ENCODE data around the gene SCARF1. TPM values are rescaled to one million over a fixed set of nuclear protein-coding genes. Genes with fewer than 3 reads are reported as not detected.

The SCARF1 gene
- total and polyA plus RNA-seq, 7 experiments from 2014 or later: 0.06 to 9.0 (median 1.8) TPM; not detected in 1

- H3K27me3 ChIP-seq (ENCODE audit: control insufficient read depth in 2 of 2, insufficient read depth in 2 of 2, low read length in 2 of 2): no peaks in the 10 kb centered on the region
- ChIA-PET POLR2A (interaction anchor here (0.6 to 2.5 kb wide), 2 partner anchors 15 to 16 kb away, joined by 3 to 13 read pairs; no protein-coding TSS in a partner anchor), CTCF (interaction anchor here (1.0 to 1.6 kb wide), 2 partner anchors 16 to 22 kb away, joined by 3 to 5 read pairs; no protein-coding TSS in a partner anchor)
- peaks cover 0 to 2% (median 0%) of the 10 kb centered on the region in 5 donors for H3K27me3 Mint-ChIP-seq
- peak overlapping the region in 1 of 9 donors; percentile 39 for H3K27ac Mint-ChIP-seq
- H3K27ac ChIP-seq (ENCODE audit: low read depth, low read length): no peak overlapping the region
- ATAC-seq (no peak), DNase-seq (no peak)
- intact Hi-C loops (cut with micrococcal nuclease): loop anchor here (5.0 to 10.0 kb wide), 3 partner anchors 162 to 658 kb away; partner anchors contain the start of genes RTN4RL1 (in 1 of the 2), SMG6 (in 1 of the 2) and SRR (in 1 of the 2)
- no peak overlapping the region for H3K4me3 ChIP-seq (ENCODE audit: low read length)
- H3K9me3 ChIP-seq (ENCODE audit: control insufficient read depth in 2 of 3, low read length in 3 of 3): no peaks in the 10 kb centered on the region
- peaks cover 0 to 15% (median 7%) of the 10 kb centered on the region in 3 experiments for H3K36me3 ChIP-seq (ENCODE audit: control insufficient read depth in 2 of 3, insufficient read depth in 3 of 3, low read length in 3 of 3)
- H3K4me1 Mint-ChIP-seq: peaks cover 0 to 35% (median 13%) of the 10 kb centered on the region in 7 donors
- H3K36me3 Mint-ChIP-seq: no peaks in the 10 kb centered on the region
- H3K9me3 Mint-ChIP-seq: no peaks in the 10 kb centered on the region
- peaks cover 20 to 27% of the 10 kb centered on the region in 2 donors for H3K4me1 ChIP-seq (ENCODE audit: control insufficient read depth in 2 of 2, insufficient read depth in 2 of 2, low read length in 2 of 2)
- peak overlapping the region in 4 of 10 donors; percentile 32 to 75 (median 52) for H3K4me3 Mint-ChIP-seq
Measured at GRCh38 chr17:1646199-1646875, 805 bp upstream of the SCARF1 start.

GRCh38 chr17:1644493-1645206, 882 bp downstream of the SCARF1 start:
- peak overlapping the region in 5 of 9 donors; percentile 74 to 92 (median 89) for H3K27ac Mint-ChIP-seq
- intact Hi-C loops (cut with micrococcal nuclease): loop anchor here (5.0 to 10.0 kb wide), 3 partner anchors 160 to 660 kb away; partner anchors contain the start of genes RTN4RL1 (in 1 of the 2), SMG6 (in 1 of the 2) and SRR (in 1 of the 2)
- peaks cover 14 to 27% of the 10 kb centered on the region in 2 donors for H3K4me1 ChIP-seq (ENCODE audit: control insufficient read depth in 2 of 2, insufficient read depth in 2 of 2, low read length in 2 of 2)
- peaks cover 0 to 27% (median 13%) of the 10 kb centered on the region in 7 donors for H3K4me1 Mint-ChIP-seq
- peak overlapping the region; percentile 75 to 90 (median 84) for H3K4me3 Mint-ChIP-seq
- peak in 2 of 9 donors; percentile 12 to 58 for DNase-seq
- no peaks in the 10 kb centered on the region for H3K9me3 Mint-ChIP-seq
- H3K27ac ChIP-seq (ENCODE audit: low read depth, low read length): no peak overlapping the region
- CTCF ChIA-PET: no interaction called here
- no peaks in the 10 kb centered on the region for H3K36me3 ChIP-seq (ENCODE audit: control insufficient read depth in 2 of 3, insufficient read depth in 3 of 3, low read length in 3 of 3)
- POLR2A ChIA-PET: interaction anchor here (0.6 to 2.5 kb wide), 3 partner anchors 15 to 24 kb away, joined by 3 to 13 read pairs (median 5); no protein-coding TSS in a partner anchor
- ATAC-seq: no peak
- H3K27me3 ChIP-seq (ENCODE audit: control insufficient read depth in 2 of 2, insufficient read depth in 2 of 2, low read length in 2 of 2): no peaks in the 10 kb centered on the region
- peaks cover 0 to 2% (median 0%) of the 10 kb centered on the region in 5 donors for H3K27me3 Mint-ChIP-seq
- H3K4me3 ChIP-seq (ENCODE audit: low read length): no peak overlapping the region
- no peaks in the 10 kb centered on the region for H3K9me3 ChIP-seq (ENCODE audit: control insufficient read depth in 2 of 3, low read length in 3 of 3)
- H3K36me3 Mint-ChIP-seq: no peaks in the 10 kb centered on the region

GRCh38 chr17:1643999-1644492, 1.5 kb downstream of the SCARF1 start:
- POLR2A ChIA-PET: interaction anchor here (1.2 kb wide), 1 partner anchor 15 kb away, joined by 5 read pairs; no protein-coding TSS in a partner anchor
- H3K27ac ChIP-seq (ENCODE audit: low read depth, low read length): no peak overlapping the region
- CTCF ChIA-PET: no interaction called here
- H3K9me3 ChIP-seq (ENCODE audit: control insufficient read depth in 2 of 3, low read length in 3 of 3): no peaks in the 10 kb centered on the region
- H3K4me3 Mint-ChIP-seq: peak overlapping the region; percentile 75 to 90 (median 84)
- H3K4me1 Mint-ChIP-seq: peaks cover 0 to 27% (median 13%) of the 10 kb centered on the region in 7 donors
- intact Hi-C loops (cut with micrococcal nuclease): loop anchor here (1.0 to 10.0 kb wide), 3 partner anchors 16 to 661 kb away; partner anchors contain the start of genes SLC43A2 (in 1 of the 2), SMG6 (in 1 of the 2) and SRR (in 1 of the 2)
- DNase-seq (peak in 1 of 9 donors; percentile 8), ATAC-seq (no peak)
- H3K36me3 Mint-ChIP-seq: no peaks in the 10 kb centered on the region
- no peaks in the 10 kb centered on the region for H3K27me3 ChIP-seq (ENCODE audit: control insufficient read depth in 2 of 2, insufficient read depth in 2 of 2, low read length in 2 of 2)
- no peaks in the 10 kb centered on the region for H3K9me3 Mint-ChIP-seq
- no peaks in the 10 kb centered on the region for H3K36me3 ChIP-seq (ENCODE audit: control insufficient read depth in 2 of 3, insufficient read depth in 3 of 3, low read length in 3 of 3)
- H3K4me1 ChIP-seq (ENCODE audit: control insufficient read depth in 2 of 2, insufficient read depth in 2 of 2, low read length in 2 of 2): peaks cover 14 to 27% of the 10 kb centered on the region in 2 donors
- peaks cover 0 to 2% (median 0%) of the 10 kb centered on the region in 5 donors for H3K27me3 Mint-ChIP-seq
- peak overlapping the region in 7 of 9 donors; percentile 33 to 92 (median 80) for H3K27ac Mint-ChIP-seq
- H3K4me3 ChIP-seq (ENCODE audit: low read length): peak overlapping the region; percentile 60

- peaks cover 14 to 27% of the 10 kb centered on the region in 2 donors for H3K4me1 ChIP-seq (ENCODE audit: control insufficient read depth in 2 of 2, insufficient read depth in 2 of 2, low read length in 2 of 2)
- peak overlapping the region in 5 of 10 donors; percentile 75 to 89 (median 81) for H3K4me3 Mint-ChIP-seq
- intact Hi-C loops (cut with micrococcal nuclease): loop anchor here (1.0 to 10.0 kb wide), 3 partner anchors 15 to 661 kb away; partner anchors contain the start of genes SLC43A2 (in 1 of the 2), SMG6 (in 1 of the 2) and SRR (in 1 of the 2)
- H3K27me3 Mint-ChIP-seq: peaks cover 0 to 2% (median 0%) of the 10 kb centered on the region in 5 donors
- H3K9me3 ChIP-seq (ENCODE audit: control insufficient read depth in 2 of 3, low read length in 3 of 3): no peaks in the 10 kb centered on the region
- peak overlapping the region; percentile 60 for H3K4me3 ChIP-seq (ENCODE audit: low read length)
- no peaks in the 10 kb centered on the region for H3K27me3 ChIP-seq (ENCODE audit: control insufficient read depth in 2 of 2, insufficient read depth in 2 of 2, low read length in 2 of 2)
- peaks cover 0 to 27% (median 13%) of the 10 kb centered on the region in 7 donors for H3K4me1 Mint-ChIP-seq
- CTCF ChIA-PET: no interaction called here
- ATAC-seq (peak; percentile 82), DNase-seq (peak; percentile 57 to 86 (median 77))
- H3K9me3 Mint-ChIP-seq: no peaks in the 10 kb centered on the region
- no peak overlapping the region for H3K27ac ChIP-seq (ENCODE audit: low read depth, low read length)
- H3K36me3 ChIP-seq (ENCODE audit: control insufficient read depth in 2 of 3, insufficient read depth in 3 of 3, low read length in 3 of 3): no peaks in the 10 kb centered on the region
- no peaks in the 10 kb centered on the region for H3K36me3 Mint-ChIP-seq
- POLR2A ChIA-PET: interaction anchor here (1.2 kb wide), 1 partner anchor 14 kb away, joined by 5 read pairs; no protein-coding TSS in a partner anchor
- peak overlapping the region in 1 of 9 donors; percentile 80 for H3K27ac Mint-ChIP-seq
Measured at GRCh38 chr17:1643293-1643998, 2.1 kb downstream of the SCARF1 start.

- Mint-ChIP-seq H3K4me3 (no peak overlapping the region), H3K27ac (peak overlapping the region in 4 of 9 donors; percentile 25 to 69 (median 42)), H3K9me3 (no peaks in the 10 kb centered on the region), H3K36me3 (no peaks in the 10 kb centered on the region), H3K27me3 (peaks cover 0 to 2% (median 0%) of the 10 kb centered on the region in 5 donors), H3K4me1 (peaks cover 0 to 18% (median 9%) of the 10 kb centered on the region in 7 donors)
- no peaks in the 10 kb centered on the region for H3K27me3 ChIP-seq (ENCODE audit: control insufficient read depth in 2 of 2, insufficient read depth in 2 of 2, low read length in 2 of 2)
- ATAC-seq (no peak), DNase-seq (no peak)
- intact Hi-C loops (cut with micrococcal nuclease): loop anchor here (10.0 kb wide), 2 partner anchors 156 to 664 kb away; partner anchors contain the start of genes SMG6 (in 1 of the 2) and SRR (in 1 of the 2)
- ChIA-PET CTCF (no interaction called here), POLR2A (interaction anchor here (0.6 kb wide), 1 partner anchor 187 kb away, joined by 3 read pairs; no protein-coding TSS in a partner anchor)
- H3K4me1 ChIP-seq (ENCODE audit: control insufficient read depth in 2 of 2, insufficient read depth in 2 of 2, low read length in 2 of 2): peaks cover 8 to 21% of the 10 kb centered on the region in 2 donors
- H3K27ac ChIP-seq (ENCODE audit: low read depth, low read length): no peak overlapping the region
- H3K36me3 ChIP-seq (ENCODE audit: control insufficient read depth in 2 of 3, insufficient read depth in 3 of 3, low read length in 3 of 3): no peaks in the 10 kb centered on the region
- H3K9me3 ChIP-seq (ENCODE audit: control insufficient read depth in 2 of 3, low read length in 3 of 3): no peaks in the 10 kb centered on the region
- no peak overlapping the region for H3K4me3 ChIP-seq (ENCODE audit: low read length)
Measured at GRCh38 chr17:1641065-1641403, 4.5 kb downstream of the SCARF1 start.

Measured in naive thymus-derived CD4-positive, alpha-beta T cell (primary cell).